K562 (cell line): ENCODE data around the gene C2CD2L. TPM values are rescaled to one million over a fixed set of nuclear protein-coding genes. Genes with fewer than 3 reads are reported as not detected.
A peak's percentile ranks its signal among the peaks of the same experiment; 100 is the strongest.

Experiments
- ARID2 ChIP-seq: fragments of 450-650 bp; IDR thresholded peaks from 2 replicates; pipeline ENCODE4 v1.6.1; 2017; ENCODE audit warnings: antibody characterized with exemption, mild to moderate bottlenecking
- BRCA1 ChIP-seq, 2 experiments: fragments of 450-650 bp in 1 of 2; sonication (generic) in 1 of 2; formaldehyde crosslinking in 1 of 2; IDR thresholded peaks; 2 replicates each; pipeline versions ENCODE4 v1.5.0 to v1.6.1; 2017 to 2020; ENCODE audit warnings: mild to moderate bottlenecking in 1 of 2, missing genetic modification reagents in 1 of 2
- CHD2 ChIP-seq: IDR thresholded peaks from 2 replicates; pipeline ENCODE4 v1.6.1; 2011; ENCODE audit warnings: low read depth, low read length
- CTBP1 ChIP-seq: fragments of 450-650 bp; IDR thresholded peaks from 2 replicates; pipeline ENCODE4 v1.6.1; 2016; ENCODE audit warnings: borderline replicate concordance
- DACH1 ChIP-seq: fragments of 450-650 bp; IDR thresholded peaks from 2 replicates; pipeline ENCODE4 v1.6.1; 2018; ENCODE audit not compliant: partially characterized antibody
- FIP1L1 ChIP-seq: fragments of 200-400 bp; formaldehyde crosslinking; IDR thresholded peaks from 2 replicates; pipeline ENCODE4 v1.6.1; 2018; ENCODE audit warnings: mild to moderate bottlenecking, low read depth, low read length; ENCODE audit not compliant: poor library complexity, severe bottlenecking
- FOXP1 ChIP-seq: sonication (generic); formaldehyde crosslinking; IDR thresholded peaks from 2 replicates; pipeline ENCODE4 v1.8.0; 2022; ENCODE audit warnings: mild to moderate bottlenecking, missing genetic modification reagents
- FOXP4 ChIP-seq: sonication (generic); formaldehyde crosslinking; IDR thresholded peaks from 2 replicates; pipeline ENCODE4 v1.8.0; 2022; ENCODE audit warnings: mild to moderate bottlenecking, missing genetic modification reagents, borderline replicate concordance
- MBD2 ChIP-seq: sonication (generic); IDR thresholded peaks from 2 replicates; pipeline ENCODE4 v1.6.1; 2016; ENCODE audit warnings: low read depth, borderline replicate concordance
- MTA2 ChIP-seq: fragments of 450-650 bp; IDR thresholded peaks from 2 replicates; pipeline ENCODE4 v1.6.1; 2016; ENCODE audit warnings: low read depth
- NCOA6 ChIP-seq: fragments of 450-650 bp; IDR thresholded peaks from 2 replicates; pipeline ENCODE4 v1.6.1; 2017; ENCODE audit warnings: mild to moderate bottlenecking
- PCBP2 ChIP-seq: fragments of 200-400 bp; formaldehyde crosslinking; IDR thresholded peaks from 2 replicates; pipeline ENCODE4 v1.6.1; 2018; ENCODE audit warnings: low read length, low read depth, mild to moderate bottlenecking, moderate library complexity; ENCODE audit not compliant: poor library complexity, severe bottlenecking
- PHB ChIP-seq: fragments of 250-450 bp; sonication (Bioruptor Pico); IDR thresholded peaks from 2 replicates; pipeline ENCODE4 v1.5.0; 2021
- POLR3G ChIP-seq: IDR thresholded peaks from 2 replicates; pipeline ENCODE4 v1.6.1; 2011; ENCODE audit not compliant: insufficient read length, insufficient replicate concordance; ENCODE audit errors: extremely low read depth
- PTTG1 ChIP-seq: fragments of 450-650 bp; IDR thresholded peaks from 2 replicates; pipeline ENCODE4 v1.6.1; 2016; ENCODE audit warnings: low read depth, mild to moderate bottlenecking, missing genetic modification characterization, missing compliant biosample characterization
- SIN3A ChIP-seq, 2 experiments: fragments of 150-350 bp in 1 of 2; IDR thresholded peaks; 2 replicates each; pipeline ENCODE4 v1.6.1; 2011 to 2016; ENCODE audit warnings: borderline replicate concordance in 2 of 2, low read depth in 2 of 2, low read length in 2 of 2, mild to moderate bottlenecking in 2 of 2, moderate library complexity in 2 of 2; ENCODE audit not compliant: control insufficient read depth in 1 of 2
- SPI1 ChIP-seq: IDR thresholded peaks from 2 replicates; pipeline ENCODE4 v1.6.1; 2011; ENCODE audit warnings: low read depth, low read length, control low read depth, borderline replicate concordance
- SRF ChIP-seq, 2 experiments: fragments of 250-450, 450-650 bp in 1 of 2; sonication (Bioruptor Pico) in 1 of 2; sonication (generic) in 1 of 2; formaldehyde crosslinking; IDR thresholded peaks; 2 replicates each; pipeline versions ENCODE4 v1.5.0 to v1.5.1; 2020 to 2022; ENCODE audit warnings: mild to moderate bottlenecking in 1 of 2, missing genetic modification reagents in 1 of 2
- YBX1 ChIP-seq: fragments of 450-650 bp; IDR thresholded peaks from 2 replicates; pipeline ENCODE4 v1.7.1; 2016; ENCODE audit warnings: mild to moderate bottlenecking
- ZKSCAN8 ChIP-seq: fragments of 200-800 bp; sonication (Bioruptor generic); IDR thresholded peaks from 2 replicates; pipeline ENCODE4 v1.6.1; 2016; ENCODE audit warnings: missing genetic modification characterization, missing compliant biosample characterization
- ZNF212 ChIP-seq: fragments of 450-650 bp; formaldehyde crosslinking; IDR thresholded peaks from 2 replicates; pipeline ENCODE4 v1.4.0; 2020; ENCODE audit warnings: mild to moderate bottlenecking
- ZNF384 ChIP-seq: IDR thresholded peaks from 2 replicates; pipeline ENCODE4 v1.6.1; 2012; ENCODE audit warnings: low read depth, low read length, improper control_type of control experiment
- ZNF668 ChIP-seq: fragments of 250-450 bp; sonication (Bioruptor Pico); IDR thresholded peaks from 2 replicates; pipeline ENCODE4 v1.8.0; 2022; ENCODE audit warnings: mild to moderate bottlenecking, inconsistent platforms
- ZNF785 ChIP-seq: fragments of 250-450 bp; sonication (Bioruptor Pico); IDR thresholded peaks from 2 replicates; pipeline ENCODE4 v1.4.0; 2020; ENCODE audit warnings: mild to moderate bottlenecking
- polyA plus RNA-seq, 8 experiments: library from polyadenylated mRNA; depleted of rRNA in 4 of 8; stranded (reverse) in 5 of 8; unstranded in 3 of 8; fragments of >200 nt; fragmentation: Nextera tagmentation in 2 of 8; fragmentation: Illumina TruSeq in 1 of 8; extraction: Ambion mirVana in 2 of 8; extraction: Trizol in 1 of 8; gene quantifications; 2 replicates each; pipeline versions ENCODE4 v1.2.1 to v1.2.3, GENCODE V29; 2011 to 2014; ENCODE audit warnings: inconsistent platforms in 1 of 8, missing spikeins in 1 of 8
- total RNA-seq, 7 experiments: library from RNA; depleted of rRNA in 6 of 7; stranded (reverse); fragments of >200 nt in 6 of 7; fragmentation: Illumina TruSeq in 2 of 7; extraction: Trizol in 2 of 7; gene quantifications; 2 replicates each; pipeline versions ENCODE4 v1.2.1 to v1.2.3, GENCODE V29; 2011 to 2021; ENCODE audit warnings: low replicate concordance in 1 of 7
- TF ChIP-seq, protein P1 (sequence below), 2 experiments: IDR thresholded peaks in 1 of 2; conservative IDR thresholded peaks in 1 of 2; 2 replicates each; pipeline ENCODE4 v1.6.1; 2016; ENCODE audit warnings: low read depth in 2 of 2, mild to moderate bottlenecking in 1 of 2, missing compliant biosample characterization in 1 of 2, missing genetic modification characterization in 1 of 2, moderate library complexity in 1 of 2

Gene C2CD2L
- total and polyA plus RNA-seq, 9 of the 15 experiments (the other 6 are each of a cell fraction or from before 2014, with no cell fraction given): 0.66 to 41.2 (median 14.8) TPM

DNA sequence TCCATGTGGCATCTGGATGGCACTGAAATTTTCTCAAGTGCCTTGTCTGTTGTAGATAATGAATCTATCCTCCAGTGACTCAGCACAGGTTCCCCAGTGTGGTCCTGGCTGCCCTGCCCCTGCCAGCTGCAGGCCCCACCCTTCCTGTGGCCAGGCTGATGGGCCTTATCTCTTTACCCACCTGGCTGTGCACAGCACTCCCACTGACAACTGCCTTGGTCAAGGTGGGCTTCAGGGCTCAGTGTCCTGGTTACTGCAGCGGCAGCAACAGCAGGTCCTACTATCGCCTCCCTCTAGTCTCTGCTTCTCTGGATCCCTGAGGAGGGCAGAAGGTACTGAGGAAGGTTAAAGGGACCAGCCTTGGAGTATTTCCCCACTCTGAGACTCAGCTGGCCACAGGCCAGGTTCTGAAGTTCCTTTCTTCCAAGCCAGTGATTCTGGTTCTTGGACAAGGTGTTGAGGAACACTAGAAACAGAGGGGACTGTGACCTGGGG is 19.4 kb upstream of the C2CD2L start (continued):
- TF ChIP-seq ZKSCAN8 (CRISPR knock-in tag) (peak; percentile 79), ZNF668 (CRISPR knock-in tag) (no peak), MTA2 (peak; percentile 97), ZNF384 (no peak), POLR3G (no peak), SPI1 (no peak), CTBP1 (peak; percentile 100), ARID2 (no peak), FOXP1 (CRISPR knock-in tag) (no peak), DACH1 (peak; percentile 91), ZNF785 (CRISPR knock-in tag) (no peak), PCBP2 (no peak), SRF (CRISPR knock-in tag; IDR thresholded peaks at IDR 0.05) (0 out of 4 replicates have a peak, but pooled peaks of 1 of the 2 experiments have one; percentile 41), CHD2 (no peak), MBD2 (peak; percentile 92), NCOA6 (no peak), FOXP4 (CRISPR knock-in tag) (no peak), PHB (CRISPR knock-in tag) (no peak), BRCA1 (IDR thresholded peaks at IDR 0.05) (no peak), BRCA1 (CRISPR knock-in tag; IDR thresholded peaks at IDR 0.05) (no peak), ZNF212 (CRISPR knock-in tag) (no peak), YBX1 (no peak), PTTG1 (no peak), SIN3A (IDR thresholded peaks at IDR 0.05; ENCODE audit: borderline replicate concordance in 2 of 2, control insufficient read depth in 1 of 2, low read depth in 2 of 2, low read length in 2 of 2) (peak in 1 of 2 experiments; percentile 94; a peak in 3 of 4 replicates), FIP1L1 (no peak)
- TF ChIP-seq, protein P1, sequence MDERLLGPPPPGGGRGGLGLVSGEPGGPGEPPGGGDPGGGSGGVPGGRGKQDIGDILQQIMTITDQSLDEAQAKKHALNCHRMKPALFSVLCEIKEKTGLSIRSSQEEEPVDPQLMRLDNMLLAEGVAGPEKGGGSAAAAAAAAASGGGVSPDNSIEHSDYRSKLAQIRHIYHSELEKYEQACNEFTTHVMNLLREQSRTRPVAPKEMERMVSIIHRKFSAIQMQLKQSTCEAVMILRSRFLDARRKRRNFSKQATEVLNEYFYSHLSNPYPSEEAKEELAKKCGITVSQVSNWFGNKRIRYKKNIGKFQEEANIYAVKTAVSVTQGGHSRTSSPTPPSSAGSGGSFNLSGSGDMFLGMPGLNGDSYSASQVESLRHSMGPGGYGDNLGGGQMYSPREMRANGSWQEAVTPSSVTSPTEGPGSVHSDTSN (CRISPR knock-in tag; IDR thresholded peaks at IDR 0.05; ENCODE audit: low read depth): no peak
- TF ChIP-seq, protein P1 (tag; conservative IDR thresholded peaks at IDR 0.05; ENCODE audit: low read depth): 0 out of 2 replicates have a peak, but pooled peaks have one; percentile 39
